ENCODE results near the gene PRKCI. TPM values are rescaled to one million over a fixed set of nuclear protein-coding genes. Genes with fewer than 3 reads are reported as not detected.

The PRKCI gene
- polyA plus RNA-seq, 2 of the 4 experiments (the other 2 are of a cell fraction): 19.2 to 52.6 TPM

- TF ChIP-seq USF2 (IDR thresholded peaks at IDR 0.05) (no peak), PHF8 (IDR thresholded peaks at IDR 0.05; ENCODE audit: borderline replicate concordance, low read depth) (no peak), ZFP36 (IDR thresholded peaks at IDR 0.05; ENCODE audit: borderline replicate concordance, partially characterized antibody) (no peak), MAZ (IDR thresholded peaks at IDR 0.05; ENCODE audit: borderline replicate concordance, low read depth, low read length) (no peak), NR3C1 (IDR thresholded peaks at IDR 0.05) (no peak), ESRRA (IDR thresholded peaks at IDR 0.05; ENCODE audit: borderline replicate concordance, low read length) (no peak), RAD21 (conservative IDR thresholded peaks at IDR 0.05 in 1 of 2, IDR thresholded peaks at IDR 0.05 in 1 of 2) (no peak), POLR2AphosphoS2 (conservative IDR thresholded peaks at IDR 0.05; ENCODE audit: low read length) (no peak), ZSCAN20 (CRISPR knock-in tag; IDR thresholded peaks at IDR 0.05) (no peak)
Observed at GRCh38 chr3:170350515-170351413, 128.5 kb downstream of the PRKCI start (continued).

- CTCF ChIA-PET: interaction anchor here (1.2 kb wide), 1 partner anchor 42 kb away, joined by 3 read pairs; no protein-coding TSS in a partner anchor
- Histone ChIP-seq H3K27ac (no peak overlapping the region), H3K4me1 (peaks cover 21% of the 10 kb centered on the region), H3K4me2 (no peak overlapping the region), H3K4me3 (no peak overlapping the region), H3K9me3 (no peaks in the 10 kb centered on the region)
- no peak for ATAC-seq
- no peak for TF ChIP-seq HOXB13 (CRISPR knock-in tag; IDR thresholded peaks at IDR 0.05; ENCODE audit: low read depth)
- no peak for TF ChIP-seq ATOH8 (CRISPR knock-in tag; IDR thresholded peaks at IDR 0.05; ENCODE audit: low read depth)
- TF ChIP-seq BCL3 (IDR thresholded peaks at IDR 0.05): no peak
- TF ChIP-seq CBX2 (IDR thresholded peaks at IDR 0.05; ENCODE audit: borderline replicate concordance, low read depth): no peak
- no peak for TF ChIP-seq HOXA7 (CRISPR knock-in tag; IDR thresholded peaks at IDR 0.05)
- no peak for TF ChIP-seq POLR2A (IDR thresholded peaks at IDR 0.05; ENCODE audit: low read length)
- TF ChIP-seq CBX8 (IDR thresholded peaks at IDR 0.05): no peak
- no peak for TF ChIP-seq CHD2 (IDR thresholded peaks at IDR 0.05; ENCODE audit: low read length, partially characterized antibody)
- no peak for TF ChIP-seq PHF8 (IDR thresholded peaks at IDR 0.05; ENCODE audit: borderline replicate concordance, low read depth)
- no peak for TF ChIP-seq NR3C1 (IDR thresholded peaks at IDR 0.05)
- TF ChIP-seq FOXS1 (CRISPR knock-in tag; IDR thresholded peaks at IDR 0.05): no peak
- no peak for TF ChIP-seq REST (IDR thresholded peaks at IDR 0.05)
- TF ChIP-seq GATA3 (IDR thresholded peaks at IDR 0.05; ENCODE audit: borderline replicate concordance): no peak
- 87% methylated on average over 7 of the region's 7 CpGs for WGBS (ENCODE audit: missing lambda C conversion rate)
- no peak for FAIRE-seq
- POLR2A ChIA-PET: no interaction called here
- no peak for DNase-seq (ENCODE audit: low read depth in 1 of 2, low spot score in 1 of 2)
Observed at GRCh38 chr3:170352936-170353335, 130.7 kb downstream of the PRKCI start.

Data from A549 (cell line).